GM18868 (cell line): ENCODE results near the gene CA5A.
"Not testable (repeated sequence)": the region's sequence is repeated elsewhere in the genome, so short reads cannot be mapped to it uniquely, and the experiment has no call there.

Experiments
- ATAC-seq: cut with Tn5 transposase; IDR thresholded peaks from one replicate; pipeline ENCODE4 v1.9.1; 2021; ENCODE audit warnings: mild to moderate bottlenecking, moderate library complexity; ENCODE audit not compliant: unreplicated experiment

Gene CA5A

GRCh38 chr16:87897521-87898505, 38.5 kb downstream of the CA5A start:
- no peak for ATAC-seq

GRCh38 chr16:87896924-87897520, 39.3 kb downstream of the CA5A start:
- not testable (repeated sequence) for ATAC-seq

GRCh38 chr16:87896176-87896890, 40.0 kb downstream of the CA5A start:
- peak; percentile 26 for ATAC-seq

DNA sequence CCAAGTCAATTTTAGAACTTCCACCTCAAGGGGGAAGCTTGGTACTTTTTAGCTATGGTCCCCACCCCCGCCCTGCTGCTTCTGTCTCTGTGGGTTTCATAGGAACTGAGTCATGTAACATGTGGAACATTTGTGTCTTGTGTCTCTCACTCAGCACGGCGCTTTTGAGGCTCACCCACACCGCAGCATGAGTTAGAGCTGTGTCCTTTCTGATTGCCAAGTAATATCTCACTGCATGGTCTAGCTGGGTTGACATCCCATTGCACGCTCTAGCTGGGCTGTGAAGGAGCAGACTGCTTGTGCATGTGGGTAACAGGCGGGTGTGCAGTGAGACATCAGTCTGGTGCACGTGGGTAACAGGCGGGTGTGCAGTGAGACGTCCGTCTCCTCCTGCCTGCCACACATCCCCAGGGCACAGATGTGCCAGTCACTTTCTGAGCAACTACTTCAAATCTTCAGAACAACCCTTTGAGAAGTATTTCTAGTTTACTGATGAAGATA, 40.6 kb downstream of the CA5A start:
- peak; percentile 81 for ATAC-seq

- ATAC-seq: not testable (repeated sequence)
Observed at GRCh38 chr16:87894005-87894404, 42.3 kb downstream of the CA5A start.

GRCh38 chr16:87891764-87892163, 44.6 kb downstream of the CA5A start:
- no peak for ATAC-seq

DNA sequence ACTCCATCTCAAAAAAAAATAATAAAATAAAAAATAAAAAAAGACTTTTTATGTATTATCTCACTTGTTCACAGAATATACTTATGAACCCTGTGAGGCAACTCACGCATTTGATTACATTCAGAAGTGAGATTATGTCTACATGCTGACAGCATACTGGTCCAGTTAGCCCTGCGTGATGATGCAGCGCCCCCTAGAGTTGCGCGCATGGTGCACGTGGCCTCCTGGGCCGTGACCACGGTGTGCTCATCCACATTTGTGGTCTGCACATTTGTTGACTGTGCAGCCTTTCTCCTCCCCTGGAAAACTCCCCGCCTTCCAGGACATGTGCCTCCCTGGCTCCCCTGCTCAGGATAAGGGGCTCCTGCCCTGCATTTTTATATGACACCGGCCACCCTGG, 46.6 kb downstream of the CA5A start:
- not testable (repeated sequence) for ATAC-seq

DNA sequence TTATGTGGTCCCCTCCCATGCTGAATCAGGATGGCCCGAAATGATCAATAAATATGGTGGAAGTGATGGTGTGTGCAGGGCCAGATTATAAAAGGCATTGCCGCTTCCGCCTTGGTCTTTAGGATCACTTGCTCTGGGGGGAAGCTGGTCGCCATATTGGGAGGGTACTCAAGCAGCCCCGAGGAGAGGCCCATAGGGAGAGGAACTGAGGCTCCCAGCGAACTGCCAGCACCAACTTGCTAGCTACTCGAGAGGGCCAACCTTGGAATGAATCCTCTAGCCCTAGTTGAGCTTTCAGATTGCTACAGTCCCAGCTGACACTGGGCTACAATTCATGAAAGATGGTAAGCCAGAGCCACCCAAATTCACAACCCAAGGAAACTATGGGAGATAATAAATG, 48.0 kb downstream of the CA5A start:
- not testable (repeated sequence) for ATAC-seq

- ATAC-seq: not testable (repeated sequence)
Observed at GRCh38 chr16:87887931-87888330, 48.4 kb downstream of the CA5A start.

- not testable (repeated sequence) for ATAC-seq
Observed at GRCh38 chr16:87885371-87885967, 50.9 kb downstream of the CA5A start.

GRCh38 chr16:87882436-87883019, 53.8 kb downstream of the CA5A start:
- no peak for ATAC-seq

DNA sequence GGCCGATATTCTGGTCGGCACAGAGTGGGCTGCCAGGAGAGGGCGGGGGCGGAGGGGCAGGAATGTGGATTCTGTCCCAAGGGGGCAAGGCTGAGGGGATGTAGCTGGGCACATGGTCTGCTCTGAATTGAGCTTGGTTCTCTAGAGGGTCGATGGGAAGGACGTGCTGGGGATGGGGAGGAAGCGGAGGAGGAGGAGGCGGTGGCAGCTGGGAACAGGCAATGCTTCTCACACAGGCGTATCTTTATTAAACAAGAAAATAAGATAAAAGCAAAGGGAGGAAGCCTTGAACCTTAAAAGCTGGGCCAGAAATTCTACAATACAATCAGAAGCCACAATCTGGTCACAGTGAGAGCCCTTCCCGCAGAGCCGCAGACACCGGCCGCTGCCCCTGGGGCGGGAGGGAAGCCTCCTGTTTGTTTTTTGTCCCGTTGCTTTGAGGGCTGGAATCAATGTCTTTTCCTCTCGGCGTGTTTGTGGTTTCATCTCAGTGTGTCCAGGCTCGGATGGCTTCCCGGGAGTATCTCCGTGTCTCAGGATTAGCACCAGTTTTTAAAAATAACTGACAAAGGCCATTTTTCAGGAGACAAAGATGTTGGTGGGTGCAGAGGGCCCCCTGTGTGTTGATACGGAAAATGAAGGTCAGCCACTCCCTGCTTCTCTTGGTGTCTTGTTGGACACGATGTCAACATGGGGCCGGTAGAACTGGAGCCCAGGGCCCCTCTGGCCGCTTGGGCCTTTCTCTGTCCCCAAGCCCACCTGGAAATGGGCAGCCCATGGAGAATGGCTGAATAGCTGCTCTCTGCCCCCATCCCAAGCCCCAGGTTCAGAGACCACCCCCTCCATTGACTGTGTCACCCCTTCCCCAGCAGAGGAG, 54.8 kb downstream of the CA5A start:
- ATAC-seq: no peak

- ATAC-seq: no peak
Observed at GRCh38 chr16:87880117-87880696, 56.1 kb downstream of the CA5A start.

GRCh38 chr16:87879411-87880013, 56.8 kb downstream of the CA5A start:
- not testable (repeated sequence) for ATAC-seq

DNA sequence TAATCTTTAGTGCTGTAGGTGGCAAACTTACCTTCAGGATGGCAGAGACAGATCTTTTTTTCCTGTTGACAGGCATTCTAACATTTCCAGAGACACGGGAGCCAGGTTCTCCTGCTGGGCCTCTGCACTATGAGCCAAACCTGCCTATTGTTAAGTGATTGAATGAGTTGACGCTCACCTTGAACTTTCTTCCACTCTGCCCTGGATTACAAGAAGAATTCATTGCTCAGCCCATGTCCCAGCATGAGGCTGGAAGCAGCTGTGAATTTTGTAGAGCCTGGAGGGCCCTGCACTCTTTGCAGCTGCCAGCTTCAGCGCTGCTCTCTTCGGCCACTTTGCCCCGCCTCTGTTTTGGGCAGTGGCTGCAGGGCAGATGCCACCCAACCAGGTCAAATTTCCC, 57.6 kb downstream of the CA5A start:
- ATAC-seq: no peak

DNA sequence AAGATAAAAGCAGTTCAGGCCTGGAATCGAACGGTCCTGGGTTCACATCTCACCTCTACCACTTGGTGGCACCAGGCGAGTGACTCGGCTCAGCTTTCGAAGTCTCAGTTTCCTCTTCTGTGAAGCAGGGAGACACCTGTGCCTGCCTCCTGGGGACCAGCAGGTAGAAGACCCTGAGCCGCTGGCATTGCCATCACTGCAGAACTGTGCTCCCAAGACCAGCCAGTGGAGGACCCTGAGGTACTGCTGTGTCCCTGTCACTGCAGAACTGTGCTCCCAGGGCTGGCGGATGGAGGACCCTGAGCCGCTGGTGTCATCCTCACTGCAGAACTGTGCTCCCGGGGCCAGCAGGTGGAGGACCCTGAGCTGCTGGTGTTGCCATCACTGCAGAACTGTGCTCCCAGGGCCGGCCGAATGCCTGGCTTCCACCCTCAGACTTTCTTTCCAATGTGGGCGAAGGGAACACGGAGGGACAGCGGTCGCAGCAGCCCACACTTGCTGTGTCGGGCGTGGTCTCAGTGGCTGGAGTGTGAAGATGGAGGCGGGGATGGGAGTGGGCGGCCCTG, 58.3 kb downstream of the CA5A start:
- ATAC-seq: no peak

- ATAC-seq: no peak
Observed at GRCh38 chr16:87874639-87875427, 61.5 kb downstream of the CA5A start.
